ENCODE measurements around the gene PMEPA1.
A peak's percentile ranks its signal among the peaks of the same experiment; 100 is the strongest.

PMEPA1 gene

DNA sequence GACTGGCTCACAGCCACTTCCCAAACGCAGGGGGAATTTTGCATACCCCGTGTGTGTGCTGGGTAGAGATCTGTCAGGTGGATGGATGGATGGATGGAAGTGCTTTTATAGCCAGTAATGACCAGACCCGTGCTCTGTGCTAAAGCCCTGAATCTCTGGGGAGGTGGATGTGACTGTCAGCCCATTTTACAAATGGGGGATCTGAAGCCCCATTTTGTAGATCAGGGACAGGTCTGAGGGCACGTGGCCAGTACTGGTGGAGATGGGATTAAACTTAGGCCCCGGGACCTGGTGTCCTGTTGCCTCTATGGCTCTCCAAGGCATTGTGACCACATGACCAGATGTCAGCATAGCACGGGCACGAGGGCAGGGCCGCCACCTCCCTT is 51.4 kb downstream of the PMEPA1 start:
- Mint-ChIP-seq H3K27me3 (ENCODE audit: low read depth) (no peaks in the 10 kb centered on the region), H3K4me1 (peaks cover 65% of the 10 kb centered on the region), H3K4me3 (no peak overlapping the region), H3K9me3 (no peaks in the 10 kb centered on the region), H3K27ac (peak overlapping the region in 2 of 3 experiments; percentile 62 to 77), H3K36me3 (ENCODE audit: low read depth) (peaks cover 21% of the 10 kb centered on the region)
- TF ChIP-seq, protein P1, sequence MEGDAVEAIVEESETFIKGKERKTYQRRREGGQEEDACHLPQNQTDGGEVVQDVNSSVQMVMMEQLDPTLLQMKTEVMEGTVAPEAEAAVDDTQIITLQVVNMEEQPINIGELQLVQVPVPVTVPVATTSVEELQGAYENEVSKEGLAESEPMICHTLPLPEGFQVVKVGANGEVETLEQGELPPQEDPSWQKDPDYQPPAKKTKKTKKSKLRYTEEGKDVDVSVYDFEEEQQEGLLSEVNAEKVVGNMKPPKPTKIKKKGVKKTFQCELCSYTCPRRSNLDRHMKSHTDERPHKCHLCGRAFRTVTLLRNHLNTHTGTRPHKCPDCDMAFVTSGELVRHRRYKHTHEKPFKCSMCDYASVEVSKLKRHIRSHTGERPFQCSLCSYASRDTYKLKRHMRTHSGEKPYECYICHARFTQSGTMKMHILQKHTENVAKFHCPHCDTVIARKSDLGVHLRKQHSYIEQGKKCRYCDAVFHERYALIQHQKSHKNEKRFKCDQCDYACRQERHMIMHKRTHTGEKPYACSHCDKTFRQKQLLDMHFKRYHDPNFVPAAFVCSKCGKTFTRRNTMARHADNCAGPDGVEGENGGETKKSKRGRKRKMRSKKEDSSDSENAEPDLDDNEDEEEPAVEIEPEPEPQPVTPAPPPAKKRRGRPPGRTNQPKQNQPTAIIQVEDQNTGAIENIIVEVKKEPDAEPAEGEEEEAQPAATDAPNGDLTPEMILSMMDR (IDR thresholded peaks at IDR 0.05; ENCODE audit: unreplicated experiment in 3 of 3): no peak

DNA sequence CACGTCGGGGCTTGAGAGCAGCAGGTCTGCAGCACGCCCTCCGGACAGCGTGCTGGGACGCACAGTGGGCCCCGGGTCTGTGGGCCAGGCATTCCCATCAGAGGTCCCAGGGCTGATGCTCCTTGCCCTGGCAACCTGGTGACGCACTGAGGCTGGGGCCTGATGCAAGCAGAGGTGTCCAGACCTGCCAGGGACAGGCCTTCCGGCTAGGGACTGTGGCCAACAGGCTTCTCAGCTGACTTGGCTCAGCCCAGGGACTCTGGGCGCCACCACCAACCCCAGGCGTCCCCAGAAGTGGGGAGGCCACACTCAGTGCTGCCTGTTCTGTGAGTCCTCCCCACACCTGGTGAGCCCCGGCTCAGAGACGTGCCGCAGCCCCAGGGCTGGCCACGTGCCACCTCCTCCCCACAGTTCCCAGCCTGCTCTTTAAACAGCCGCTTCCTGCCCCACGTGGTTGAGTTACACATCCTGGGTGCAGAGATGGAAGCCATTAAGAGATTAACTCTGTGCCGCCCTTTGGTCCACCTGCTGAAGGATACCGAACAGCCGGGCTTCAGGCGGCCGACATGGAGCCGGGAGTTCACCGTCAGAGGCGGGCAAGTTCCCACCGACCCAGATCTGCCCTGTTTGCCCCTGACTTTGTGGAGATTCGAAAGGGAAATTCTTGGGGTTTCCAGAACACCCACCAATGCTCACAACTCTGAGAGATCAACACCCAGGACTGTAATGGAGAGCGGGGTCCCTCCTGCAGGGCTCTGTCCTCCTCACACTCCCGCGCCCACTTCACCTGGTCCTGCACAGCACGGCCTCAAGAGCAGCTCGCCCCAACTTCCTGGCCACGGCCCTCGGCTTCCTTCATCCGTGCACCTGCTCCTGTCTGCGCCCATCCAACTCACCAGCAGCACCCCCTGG is 52.0 kb downstream of the PMEPA1 start:
- Mint-ChIP-seq H3K36me3 (ENCODE audit: low read depth) (peaks cover 21% of the 10 kb centered on the region), H3K9me3 (no peaks in the 10 kb centered on the region), H3K27me3 (ENCODE audit: low read depth) (no peaks in the 10 kb centered on the region), H3K27ac (peak overlapping the region in 2 of 3 experiments; percentile 62 to 77), H3K4me3 (no peak overlapping the region), H3K4me1 (peaks cover 59% of the 10 kb centered on the region)
- TF ChIP-seq, protein P1 (IDR thresholded peaks at IDR 0.05; ENCODE audit: unreplicated experiment in 3 of 3): no peak

DNA sequence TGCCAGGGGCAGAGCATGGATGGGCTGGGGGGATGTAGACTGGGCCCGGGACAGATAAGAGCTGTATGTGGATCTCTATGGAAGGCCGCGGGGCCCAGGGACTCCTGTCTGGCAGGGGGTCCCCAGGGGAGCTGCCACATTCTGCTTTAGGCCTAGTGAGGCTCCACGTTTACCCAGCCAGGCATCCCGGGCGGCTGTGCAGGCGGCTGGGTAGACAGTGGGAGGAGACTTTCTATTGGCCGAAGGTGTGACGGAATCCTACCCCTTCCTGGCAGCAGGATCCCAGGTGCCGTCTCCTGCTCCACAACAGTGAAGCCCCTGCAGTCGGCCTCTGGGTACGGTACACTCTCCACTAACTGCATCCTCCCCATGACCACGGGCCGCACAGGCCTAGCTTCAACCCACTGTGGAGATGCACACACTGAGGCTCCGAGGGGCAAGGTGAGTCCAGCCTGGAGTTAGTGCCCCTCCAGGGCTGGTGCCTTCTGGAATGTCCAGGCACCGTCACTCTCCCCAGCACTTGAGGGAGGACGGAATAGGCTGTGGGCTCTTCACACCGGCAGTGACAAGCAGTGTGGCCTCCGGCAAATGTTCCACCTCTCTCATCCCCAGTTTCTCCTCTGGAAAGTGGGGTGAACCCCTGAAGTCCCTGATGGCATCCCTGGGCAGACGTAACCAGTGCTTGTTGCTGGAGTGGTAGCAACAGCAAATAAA is 52.8 kb downstream of the PMEPA1 start:
- Mint-ChIP-seq H3K27ac (peak overlapping the region in 1 of 3 experiments; percentile 64), H3K36me3 (ENCODE audit: low read depth) (peaks cover 21% of the 10 kb centered on the region), H3K27me3 (ENCODE audit: low read depth) (no peaks in the 10 kb centered on the region), H3K9me3 (no peaks in the 10 kb centered on the region), H3K4me1 (peaks cover 56% of the 10 kb centered on the region), H3K4me3 (no peak overlapping the region)
- TF ChIP-seq, protein P1 (IDR thresholded peaks at IDR 0.05; ENCODE audit: unreplicated experiment in 3 of 3): no peak

DNA sequence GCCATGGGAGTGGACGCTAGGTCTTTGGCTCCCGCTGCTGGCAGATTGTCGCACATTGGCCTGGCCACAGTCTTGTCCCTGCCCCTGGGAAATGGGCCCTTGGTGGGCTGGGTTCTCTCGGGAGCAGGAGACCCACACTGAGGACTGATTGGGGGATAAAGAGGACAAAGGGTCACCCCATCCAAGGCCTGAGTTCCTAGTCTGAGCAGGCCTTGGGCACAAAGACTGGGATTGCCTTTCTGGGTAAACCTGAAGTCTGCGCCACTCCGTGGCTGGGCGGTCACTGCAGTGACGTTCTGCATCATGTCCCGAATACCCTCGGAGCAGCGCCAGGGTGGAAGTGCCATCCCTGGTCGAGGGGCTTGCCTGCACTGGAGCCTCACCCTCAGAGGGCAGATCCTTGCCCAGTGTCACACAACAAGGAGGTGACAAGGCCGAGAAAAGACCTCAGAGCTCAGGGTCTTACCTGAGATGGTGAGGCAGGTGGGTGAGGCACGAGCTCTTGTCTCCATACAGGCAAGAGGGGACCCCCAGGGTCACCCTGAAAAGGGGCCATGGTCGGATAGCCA is 53.5 kb downstream of the PMEPA1 start:
- Mint-ChIP-seq H3K4me3 (no peak overlapping the region), H3K4me1 (peaks cover 51% of the 10 kb centered on the region), H3K27ac (peak overlapping the region in 1 of 3 experiments; percentile 64), H3K27me3 (ENCODE audit: low read depth) (no peaks in the 10 kb centered on the region), H3K9me3 (no peaks in the 10 kb centered on the region), H3K36me3 (ENCODE audit: low read depth) (peaks cover 21% of the 10 kb centered on the region)
- TF ChIP-seq, protein P1 (IDR thresholded peaks at IDR 0.05; ENCODE audit: unreplicated experiment in 3 of 3): no peak

DNA sequence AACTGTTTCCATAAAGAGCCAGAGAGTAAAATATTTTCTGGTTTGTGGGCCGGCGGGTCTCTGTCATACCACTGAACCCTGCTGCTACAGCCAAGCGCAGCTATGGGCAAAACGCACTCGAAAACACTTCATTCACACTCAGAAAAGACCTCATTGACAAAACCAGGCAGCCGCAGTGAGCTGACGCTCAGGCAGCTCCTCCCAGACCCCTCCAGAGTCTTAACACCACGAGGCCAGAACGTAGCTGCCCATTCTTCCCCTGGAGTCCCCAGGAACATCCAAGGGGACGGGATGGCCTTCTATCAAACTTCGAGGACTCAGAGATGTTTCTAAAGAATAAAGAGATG is 54.0 kb downstream of the PMEPA1 start:
- Mint-ChIP-seq H3K27ac (peak overlapping the region in 2 of 3 experiments; percentile 55 to 64), H3K27me3 (ENCODE audit: low read depth) (no peaks in the 10 kb centered on the region), H3K4me3 (no peak overlapping the region), H3K36me3 (ENCODE audit: low read depth) (peaks cover 27% of the 10 kb centered on the region), H3K9me3 (no peaks in the 10 kb centered on the region), H3K4me1 (peaks cover 47% of the 10 kb centered on the region)
- TF ChIP-seq, protein P1 (IDR thresholded peaks at IDR 0.05; ENCODE audit: unreplicated experiment in 3 of 3): no peak

All from nephron (organoid).